ENCODE data around the gene CDK13. TPM values are rescaled to one million over a fixed set of nuclear protein-coding genes. Genes with fewer than 3 reads are reported as not detected.

Gene CDK13
- total and polyA plus RNA-seq, 2 donors (not counting 3 experiments of a cell fraction or from before 2014, with no cell fraction given) = 24.5 to 56.7 TPM

- H4K20me1 ChIP-seq (replicated peaks; ENCODE audit: control insufficient read depth, extremely low read depth, insufficient read depth, low read length) = no peaks in the 10 kb centered on the region
- H3K9me1 ChIP-seq (replicated peaks; ENCODE audit: control insufficient read depth, extremely low read depth, insufficient read depth, low read length) = no peaks in the 10 kb centered on the region
- FAIRE-seq (no peak), DNase-seq (ENCODE audit: low read depth, low spot score) (no peak)
- no peak overlapping the region for H2AFZ ChIP-seq (ENCODE audit: low read depth, low read length)
- H3K4me2 ChIP-seq (ENCODE audit: insufficient read depth, low read length) = no peak overlapping the region
- ChIA-PET CTCF (interaction anchor here (1.0 to 1.8 kb wide), 4 partner anchors 9 to 152 kb away, joined by 3 to 12 read pairs (median 4); no protein-coding TSS in a partner anchor), POLR2A (no interaction called here)
- H3K4me1 ChIP-seq (ENCODE audit: control insufficient read depth, extremely low read depth, insufficient read depth, low read length) = peaks cover 7% of the 10 kb centered on the region
- no TSS peak for BruUV-seq (replicated peaks)
- H3K27ac ChIP-seq (ENCODE audit: insufficient read depth, low read depth, low read length) = no peak overlapping the region
- TF ChIP-seq MAX (IDR thresholded peaks at IDR 0.05; ENCODE audit: insufficient read depth, insufficient read length) = no peak
- TF ChIP-seq EZH2 (IDR thresholded peaks at IDR 0.05; ENCODE audit: borderline replicate concordance, low read depth, low read length, severe bottlenecking) = no peak
- no peak for TF ChIP-seq CTCF (IDR thresholded peaks at IDR 0.05; ENCODE audit: extremely low read depth in 1 of 2, insufficient read depth in 1 of 2, low read depth in 1 of 2, low read length in 2 of 2)
- TF ChIP-seq MYC (IDR thresholded peaks at IDR 0.05; ENCODE audit: low read depth, low read length) = no peak
- TF ChIP-seq GATA2 (IDR thresholded peaks at IDR 0.05; ENCODE audit: insufficient read depth, insufficient read length, low read depth, low read length) = no peak
- TF ChIP-seq POLR2AphosphoS5 (IDR thresholded peaks at IDR 0.05; ENCODE audit: insufficient read depth, low read depth, low read length) = no peak
- TF ChIP-seq FOS (IDR thresholded peaks at IDR 0.05; ENCODE audit: borderline replicate concordance, insufficient read depth, low read length) = no peak
- no peak for TF ChIP-seq JUN (IDR thresholded peaks at IDR 0.05; ENCODE audit: borderline replicate concordance, insufficient read depth, insufficient read length, low read depth)
- no peak for TF ChIP-seq POLR2A (IDR thresholded peaks at IDR 0.05; ENCODE audit: low read depth, low read length)
- no peaks in the 10 kb centered on the region for H3K9me3 ChIP-seq (replicated peaks; ENCODE audit: control insufficient read depth, insufficient read depth, low read length)
- peaks cover 2% of the 10 kb centered on the region for H3K79me2 ChIP-seq (ENCODE audit: control insufficient read depth, insufficient read depth, low read length)
- H3K36me3 ChIP-seq (ENCODE audit: control insufficient read depth in 2 of 2, extremely low read depth in 1 of 2, insufficient read depth in 2 of 2, low read length in 2 of 2) = no peaks in the 10 kb centered on the region
- intact Hi-C loops (cut with micrococcal nuclease) (no loop called here), dilution Hi-C loops (cut with MboI; ENCODE audit: extremely low pct_ligation_motif_present, low sequenced_read_pairs) (no loop called here)
- H3K27me3 ChIP-seq (ENCODE audit: control insufficient read depth in 2 of 2, insufficient read depth in 2 of 2, low read length in 2 of 2) = no peaks in the 10 kb centered on the region
- H3K4me3 ChIP-seq (replicated peaks in 1 of 3; ENCODE audit: insufficient read depth in 1 of 3, low read depth in 1 of 3, low read length in 3 of 3) = no peak overlapping the region
- H3K9ac ChIP-seq (replicated peaks; ENCODE audit: extremely low read depth, insufficient read depth, low read length) = no peak overlapping the region
These were observed 97.6 kb downstream of the CDK13 start for GRCh38 chr7:40047661-40048060.
